A549 (cell line): ENCODE results near the gene PAXIP1. TPM values are rescaled to one million over a fixed set of nuclear protein-coding genes. Genes with fewer than 3 reads are reported as not detected.
"Not testable (repeated sequence)": the region's sequence is repeated elsewhere in the genome, so short reads cannot be mapped to it uniquely, and the experiment has no call there.

Experiments
- ATAC-seq, 2 experiments: fragments of 200-7000 bp in 1 of 2; fragments of >200 bp in 1 of 2; cut with Nextera tagmentation in 1 of 2; cut with Tn5 transposase in 1 of 2; 3 replicates each; pipeline versions ENCODE4 v1.8.0 to v1.9.1; 2018 to 2020; ENCODE audit warnings: mild to moderate bottlenecking in 1 of 2, moderate library complexity in 1 of 2
- CTCF ChIA-PET: fragments of 300-600 bp; sonication (Branson Sonifier 250); formaldehyde crosslinking; extraction: SDS; loops from one replicate; lab custom pipeline; 2021; ENCODE audit warnings: antibody characterized with exemption, inconsistent platforms; lab: Yijun Ruan, JAX
- POLR2A ChIA-PET: fragments of 350-600 bp; formaldehyde crosslinking; extraction: SDS; loops from one replicate; lab custom pipeline; 2021; ENCODE audit warnings: antibody characterized with exemption, inconsistent platforms; lab: Yijun Ruan, JAX
- DNase-seq, 2 experiments: peaks; one replicate each; pipeline versions ENCODE4 v3.0.0 to v3.0.0-alpha.2; 2011 to 2016; ENCODE audit warnings: low read depth in 1 of 2, low spot score in 1 of 2
- FAIRE-seq: peaks from 2 replicates; lab custom pipeline; 2011; peaks lifted over from hg19 to GRCh38; lab: Jason Lieb, UNC
- H3K27ac ChIP-seq, 2 experiments: fragments of >200 bp; sonication (Bioruptor Twin); formaldehyde crosslinking; 3 replicates each; pipeline ENCODE4 v1.5.1; 2016 to 2017
- H3K4me1 ChIP-seq: fragments of >200 bp; sonication (Bioruptor Twin); formaldehyde crosslinking; 3 replicates; pipeline ENCODE4 v1.6.1; 2016
- H3K4me2 ChIP-seq: fragments of >200 bp; sonication (Bioruptor Twin); formaldehyde crosslinking; 3 replicates; pipeline ENCODE4 v1.6.1; 2016
- H3K4me3 ChIP-seq: fragments of >200 bp; sonication (Bioruptor Twin); formaldehyde crosslinking; 3 replicates; pipeline ENCODE4 v1.5.1; 2016
- H3K9me3 ChIP-seq: fragments of >200 bp; sonication (Bioruptor Twin); formaldehyde crosslinking; 3 replicates; pipeline ENCODE4 v1.6.1; 2016
- CEBPB ChIP-seq, 2 experiments: fragments of >200 bp in 1 of 2; sonication (Bioruptor Twin) in 1 of 2; formaldehyde crosslinking in 1 of 2; IDR thresholded peaks; 2 replicates each; pipeline ENCODE4 v1.6.1; 2012 to 2016
- CHD2 ChIP-seq: fragments of 150-350 bp; IDR thresholded peaks from 2 replicates; pipeline ENCODE4 v1.6.1; 2014; ENCODE audit warnings: low read length; ENCODE audit not compliant: partially characterized antibody
- FOXS1 ChIP-seq: fragments of 250-450 bp; sonication (Bioruptor Pico); IDR thresholded peaks from 2 replicates; pipeline ENCODE4 v1.5.0; 2020; ENCODE audit warnings: mild to moderate bottlenecking, moderate library complexity
- HDAC2 ChIP-seq: fragments of 200-600 bp; sonication (generic); IDR thresholded peaks from 2 replicates; pipeline ENCODE4 v1.6.1; 2016
- HOXA7 ChIP-seq: fragments of 250-450 bp; sonication (Bioruptor Pico); IDR thresholded peaks from 2 replicates; pipeline ENCODE4 v1.5.0; 2020; ENCODE audit warnings: mild to moderate bottlenecking, moderate library complexity
- JUNB ChIP-seq: fragments of >200 bp; sonication (Bioruptor Twin); formaldehyde crosslinking; IDR thresholded peaks from 2 replicates; pipeline ENCODE4 v1.6.1; 2016
- MAZ ChIP-seq: fragments of 150-350 bp; IDR thresholded peaks from 2 replicates; pipeline ENCODE4 v1.6.1; 2014; ENCODE audit warnings: antibody characterized with exemption, low read depth, low read length, borderline replicate concordance
- RAD21 ChIP-seq, 2 experiments: fragments of >200 bp in 1 of 2; sonication (Bioruptor Twin) in 1 of 2; formaldehyde crosslinking in 1 of 2; IDR thresholded peaks in 1 of 2; conservative IDR thresholded peaks in 1 of 2; 2 replicates in 1 of 2; 3 replicates in 1 of 2; pipeline ENCODE4 v1.6.1; 2012 to 2018; ENCODE audit warnings: inconsistent platforms in 1 of 2
- RCOR1 ChIP-seq: fragments of 150-350 bp; IDR thresholded peaks from 2 replicates; pipeline ENCODE4 v1.6.1; 2014; ENCODE audit warnings: antibody characterized with exemption, low read length, low read depth
- SMC3 ChIP-seq: fragments of >200 bp; sonication (Bioruptor Twin); formaldehyde crosslinking; IDR thresholded peaks from 3 replicates; pipeline ENCODE4 v1.6.1; 2018; ENCODE audit warnings: inconsistent platforms
- ZFP36 ChIP-seq: fragments of 450-650 bp; IDR thresholded peaks from 2 replicates; pipeline ENCODE4 v1.6.1; 2014; ENCODE audit warnings: borderline replicate concordance; ENCODE audit not compliant: partially characterized antibody
- ZNF302 ChIP-seq: fragments of 250-450 bp; sonication (Bioruptor Pico); IDR thresholded peaks from 2 replicates; pipeline ENCODE4 v1.9.0; 2021; ENCODE audit warnings: inconsistent platforms, mild to moderate bottlenecking, moderate library complexity
- WGBS: methylation state at CpG from one replicate; pipeline ENCODE4 v1.1.6; 2017; ENCODE audit errors: missing lambda C conversion rate; 5-methylcytosine and 5-hydroxymethylcytosine counted together
- polyA plus RNA-seq, 4 experiments: library from polyadenylated mRNA; depleted of rRNA in 3 of 4; stranded (reverse); fragments of >200 nt; fragmentation: RNase III in 1 of 4; extraction: RNeasy Plus Mini Kit Qiagen cat#74134 plus additional on column Dnase treatment in 1 of 4; gene quantifications; 2 replicates in 3 of 4; 3 replicates in 1 of 4; pipeline ENCODE4 v1.2.3, GENCODE V29; 2011 to 2017
- TF ChIP-seq, protein P1 (sequence below): fragments of >200 bp; sonication (Bioruptor Twin); formaldehyde crosslinking; IDR thresholded peaks from 3 replicates; pipeline ENCODE4 v1.5.1; 2016
- TF ChIP-seq, protein P2 (sequence below): fragments of 150-350 bp; IDR thresholded peaks from 2 replicates; pipeline ENCODE4 v1.6.1; 2014; ENCODE audit warnings: low read depth, mild to moderate bottlenecking, low read length
- TF ChIP-seq, protein P3 (sequence below): fragments of >200 bp; sonication (Bioruptor Twin); formaldehyde crosslinking; IDR thresholded peaks from 3 replicates; pipeline ENCODE4 v1.6.1; 2016
- TF ChIP-seq, protein P4 (sequence below): IDR thresholded peaks from 2 replicates; pipeline ENCODE4 v1.6.1; 2012

Gene PAXIP1
- polyA plus RNA-seq, 2 of the 4 experiments (the other 2 are of a cell fraction) = 15.3 to 15.7 TPM

DNA sequence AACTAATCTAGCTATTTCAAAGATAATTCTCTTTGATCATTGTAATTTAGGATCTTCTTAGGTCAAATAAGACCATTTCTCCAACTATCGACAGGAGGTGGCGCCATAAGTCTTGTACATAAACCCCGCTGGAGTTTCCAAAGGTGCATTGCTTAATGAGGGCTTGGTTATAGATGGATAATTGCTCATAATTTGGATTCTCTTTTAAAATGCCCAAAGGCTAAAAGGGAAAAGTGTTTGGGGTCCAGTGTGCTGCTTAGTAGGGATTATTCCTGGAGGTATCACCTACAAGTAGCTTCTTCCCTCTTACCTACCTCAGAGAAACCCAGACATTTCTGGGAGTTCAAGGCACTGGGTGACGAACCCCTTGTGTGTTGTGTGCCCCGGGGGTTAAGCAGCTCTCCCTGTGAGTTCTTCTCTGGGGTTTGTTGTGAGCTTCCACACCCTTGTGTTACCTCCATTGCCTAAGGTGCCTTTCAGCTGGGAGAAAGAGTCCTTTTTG lies 75.2 kb downstream of the PAXIP1 start:
- peak; percentile 66 to 91 for DNase-seq
- TF ChIP-seq RCOR1 (no peak), SMC3 (peak; percentile 72), RAD21 (conservative IDR thresholded peaks at IDR 0.05 in 1 of 2, IDR thresholded peaks at IDR 0.05 in 1 of 2) (peak; percentile 86 to 89), CEBPB (IDR thresholded peaks at IDR 0.05) (peak; percentile 57 to 83; a peak in 3 of 4 replicates)
- TF ChIP-seq, protein P1, sequence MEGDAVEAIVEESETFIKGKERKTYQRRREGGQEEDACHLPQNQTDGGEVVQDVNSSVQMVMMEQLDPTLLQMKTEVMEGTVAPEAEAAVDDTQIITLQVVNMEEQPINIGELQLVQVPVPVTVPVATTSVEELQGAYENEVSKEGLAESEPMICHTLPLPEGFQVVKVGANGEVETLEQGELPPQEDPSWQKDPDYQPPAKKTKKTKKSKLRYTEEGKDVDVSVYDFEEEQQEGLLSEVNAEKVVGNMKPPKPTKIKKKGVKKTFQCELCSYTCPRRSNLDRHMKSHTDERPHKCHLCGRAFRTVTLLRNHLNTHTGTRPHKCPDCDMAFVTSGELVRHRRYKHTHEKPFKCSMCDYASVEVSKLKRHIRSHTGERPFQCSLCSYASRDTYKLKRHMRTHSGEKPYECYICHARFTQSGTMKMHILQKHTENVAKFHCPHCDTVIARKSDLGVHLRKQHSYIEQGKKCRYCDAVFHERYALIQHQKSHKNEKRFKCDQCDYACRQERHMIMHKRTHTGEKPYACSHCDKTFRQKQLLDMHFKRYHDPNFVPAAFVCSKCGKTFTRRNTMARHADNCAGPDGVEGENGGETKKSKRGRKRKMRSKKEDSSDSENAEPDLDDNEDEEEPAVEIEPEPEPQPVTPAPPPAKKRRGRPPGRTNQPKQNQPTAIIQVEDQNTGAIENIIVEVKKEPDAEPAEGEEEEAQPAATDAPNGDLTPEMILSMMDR = peak; percentile 92
- TF ChIP-seq, all 56 proteins: peak for 4
- ChIA-PET POLR2A (interaction anchor here (1.1 kb wide), 1 partner anchor 76 kb away, joined by 4 read pairs; the partner anchor contains the start of gene PAXIP1), CTCF (interaction anchor here (0.6 to 3.5 kb wide), 84 partner anchors 8 to 853 kb away, joined by 3 to 64 read pairs (median 4); partner anchors contain the start of gene CNPY1)
- peak; percentile 39 for FAIRE-seq
- Histone ChIP-seq H3K9me3 (no peaks in the 10 kb centered on the region), H3K27ac (peak overlapping the region; percentile 43 to 74; a peak in 5 of 6 replicates), H3K4me1 (0 out of 3 replicates have a peak, but pooled peaks cover 4% of the 10 kb centered on the region), H3K4me3 (peak overlapping the region; percentile 67), H3K4me2 (peak overlapping the region; percentile 96)
- 3% methylated on average over 5 of the region's 5 CpGs for WGBS
- peak; percentile 72 to 82 for ATAC-seq

DNA sequence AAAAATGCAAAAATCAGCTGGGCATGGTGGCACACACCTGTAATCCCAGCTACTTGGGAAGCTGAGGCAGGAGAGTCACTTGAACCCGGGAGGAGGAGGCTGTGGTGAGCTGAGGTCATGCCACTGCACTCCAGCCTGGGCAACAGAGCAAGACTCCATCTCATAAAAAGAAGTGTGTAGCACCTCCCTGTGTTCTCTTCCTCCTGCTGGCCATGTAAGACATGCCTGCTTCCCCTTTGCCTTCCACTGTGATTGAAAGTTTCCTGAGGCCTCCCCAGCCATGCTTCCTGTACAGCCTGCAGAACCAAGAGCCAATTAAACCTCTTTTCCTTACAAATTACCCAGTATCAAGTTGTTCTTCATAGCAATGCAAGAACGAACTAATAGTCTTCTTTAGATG lies 80.5 kb downstream of the PAXIP1 start:
- H3K4me1 ChIP-seq, H3K27ac ChIP-seq, DNase-seq, ATAC-seq, H3K9me3 ChIP-seq, FAIRE-seq, H3K4me3 ChIP-seq, H3K4me2 ChIP-seq, POLR2A ChIA-PET: not testable (repeated sequence)
- 0% methylated on average over 2 of the region's 2 CpGs for WGBS
- CTCF ChIA-PET = interaction anchor here (1.1 to 5.2 kb wide), 5 partner anchors 8 to 435 kb away, joined by 3 to 26 read pairs (median 10); no protein-coding TSS in a partner anchor

DNA sequence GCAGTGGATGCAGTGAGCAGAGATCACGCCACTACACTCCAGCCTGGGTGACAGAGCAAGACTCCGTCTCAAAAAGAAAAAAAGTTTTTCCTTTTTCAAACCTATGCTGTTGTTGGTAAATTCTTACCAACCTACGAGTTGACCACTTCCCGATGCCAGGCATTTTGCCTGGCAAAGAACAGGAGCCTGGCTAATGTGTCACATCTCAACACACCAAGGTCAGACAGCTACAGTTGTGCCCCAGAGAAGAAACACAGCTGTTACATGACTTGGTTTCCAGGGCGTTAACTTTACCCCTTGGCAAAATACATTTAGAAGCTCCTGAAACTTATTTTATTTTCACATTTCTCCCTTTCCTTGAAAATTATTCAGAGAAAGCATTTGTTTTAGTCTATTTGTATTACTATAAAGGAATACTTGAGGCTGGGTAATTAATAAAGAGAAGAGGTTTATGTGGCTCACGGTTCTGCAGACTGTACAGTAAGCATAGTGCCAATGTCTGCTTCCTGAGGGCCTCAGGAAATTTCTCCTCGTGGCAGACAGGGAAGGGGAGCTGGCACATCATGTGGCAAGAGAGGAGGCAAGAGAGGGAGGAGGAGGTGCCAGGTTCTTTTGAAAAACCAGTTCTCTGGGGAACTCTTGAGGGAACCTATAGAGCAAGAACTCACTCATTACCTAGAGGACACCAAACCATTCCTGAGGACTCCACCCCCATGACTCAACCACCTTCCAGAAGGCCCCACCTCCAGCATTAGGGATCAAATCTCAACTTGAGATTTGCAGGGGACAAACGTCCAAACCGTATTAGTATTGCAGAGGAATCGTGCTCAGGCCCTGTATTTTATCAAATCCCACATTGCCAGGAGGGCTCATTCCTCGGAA lies 83.3 kb downstream of the PAXIP1 start:
- POLR2A ChIA-PET = no interaction called here
- TF ChIP-seq HDAC2 (no peak), HOXA7 (CRISPR knock-in tag) (no peak), ZFP36 (no peak), CHD2 (no peak), JUNB (no peak), MAZ (no peak), ZNF302 (CRISPR knock-in tag) (no peak), FOXS1 (CRISPR knock-in tag) (no peak), RAD21 (conservative IDR thresholded peaks at IDR 0.05 in 1 of 2, IDR thresholded peaks at IDR 0.05 in 1 of 2) (no peak)
- TF ChIP-seq, protein P2, sequence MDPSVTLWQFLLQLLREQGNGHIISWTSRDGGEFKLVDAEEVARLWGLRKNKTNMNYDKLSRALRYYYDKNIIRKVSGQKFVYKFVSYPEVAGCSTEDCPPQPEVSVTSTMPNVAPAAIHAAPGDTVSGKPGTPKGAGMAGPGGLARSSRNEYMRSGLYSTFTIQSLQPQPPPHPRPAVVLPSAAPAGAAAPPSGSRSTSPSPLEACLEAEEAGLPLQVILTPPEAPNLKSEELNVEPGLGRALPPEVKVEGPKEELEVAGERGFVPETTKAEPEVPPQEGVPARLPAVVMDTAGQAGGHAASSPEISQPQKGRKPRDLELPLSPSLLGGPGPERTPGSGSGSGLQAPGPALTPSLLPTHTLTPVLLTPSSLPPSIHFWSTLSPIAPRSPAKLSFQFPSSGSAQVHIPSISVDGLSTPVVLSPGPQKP = no peak
- TF ChIP-seq, protein P3, sequence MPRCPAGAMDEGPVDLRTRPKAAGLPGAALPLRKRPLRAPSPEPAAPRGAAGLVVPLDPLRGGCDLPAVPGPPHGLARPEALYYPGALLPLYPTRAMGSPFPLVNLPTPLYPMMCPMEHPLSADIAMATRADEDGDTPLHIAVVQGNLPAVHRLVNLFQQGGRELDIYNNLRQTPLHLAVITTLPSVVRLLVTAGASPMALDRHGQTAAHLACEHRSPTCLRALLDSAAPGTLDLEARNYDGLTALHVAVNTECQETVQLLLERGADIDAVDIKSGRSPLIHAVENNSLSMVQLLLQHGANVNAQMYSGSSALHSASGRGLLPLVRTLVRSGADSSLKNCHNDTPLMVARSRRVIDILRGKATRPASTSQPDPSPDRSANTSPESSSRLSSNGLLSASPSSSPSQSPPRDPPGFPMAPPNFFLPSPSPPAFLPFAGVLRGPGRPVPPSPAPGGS = no peak
- TF ChIP-seq, protein P4, sequence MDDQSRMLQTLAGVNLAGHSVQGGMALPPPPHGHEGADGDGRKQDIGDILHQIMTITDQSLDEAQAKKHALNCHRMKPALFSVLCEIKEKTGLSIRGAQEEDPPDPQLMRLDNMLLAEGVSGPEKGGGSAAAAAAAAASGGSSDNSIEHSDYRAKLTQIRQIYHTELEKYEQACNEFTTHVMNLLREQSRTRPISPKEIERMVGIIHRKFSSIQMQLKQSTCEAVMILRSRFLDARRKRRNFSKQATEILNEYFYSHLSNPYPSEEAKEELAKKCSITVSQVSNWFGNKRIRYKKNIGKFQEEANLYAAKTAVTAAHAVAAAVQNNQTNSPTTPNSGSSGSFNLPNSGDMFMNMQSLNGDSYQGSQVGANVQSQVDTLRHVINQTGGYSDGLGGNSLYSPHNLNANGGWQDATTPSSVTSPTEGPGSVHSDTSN = no peak
- TF ChIP-seq, all 56 proteins: peak for 0
- H3K27ac ChIP-seq = no peak overlapping the region
- CTCF ChIA-PET = interaction anchor here (1.2 to 5.2 kb wide), 3 partner anchors 8 to 425 kb away, joined by 3 to 26 read pairs (median 17); no protein-coding TSS in a partner anchor
- DNase-seq (no peak), ATAC-seq (no peak), FAIRE-seq (no peak)
- no peaks in the 10 kb centered on the region for H3K4me1 ChIP-seq
- H3K4me2 ChIP-seq = no peak overlapping the region
- no peak overlapping the region for H3K4me3 ChIP-seq
- no peaks in the 10 kb centered on the region for H3K9me3 ChIP-seq
- WGBS = 15% methylated on average over 11 of the region's 11 CpGs
